NCI-H2227 (cell line): ENCODE data around the gene NCAPG2.
"Not testable (repeated sequence)": the region's sequence is repeated elsewhere in the genome, so short reads cannot be mapped to it uniquely, and the experiment has no call there.

Experiments used
- DNase-seq: peaks from one replicate; lab custom pipeline; 2025; ENCODE audit not compliant: unreplicated experiment; lab: John Stamatoyannopoulos, UW

NCAPG2 gene

GRCh38 chr7:158642149-158642548 lies 62.5 kb downstream of the NCAPG2 start:
- DNase-seq = no peak

GRCh38 chr7:158638001-158638400 lies 66.6 kb downstream of the NCAPG2 start:
- no peak for DNase-seq

GRCh38 chr7:158633055-158633956 lies 71.3 kb downstream of the NCAPG2 start:
- no peak for DNase-seq

GRCh38 chr7:158631574-158632195 lies 72.9 kb downstream of the NCAPG2 start:
- no peak for DNase-seq

- not testable (repeated sequence) for DNase-seq
Measured at GRCh38 chr7:158626289-158626688, 78.3 kb downstream of the NCAPG2 start.

- DNase-seq = no peak
Measured at GRCh38 chr7:158623241-158623640, 81.4 kb downstream of the NCAPG2 start.

- no peak for DNase-seq
Measured at GRCh38 chr7:158620839-158621441, 83.7 kb downstream of the NCAPG2 start.

- no peak for DNase-seq
Measured at GRCh38 chr7:158620418-158620817, 84.2 kb downstream of the NCAPG2 start.

- no peak for DNase-seq
Measured at GRCh38 chr7:158618745-158619140, 85.9 kb downstream of the NCAPG2 start.

- DNase-seq = no peak
Measured at GRCh38 chr7:158617737-158618128, 86.9 kb downstream of the NCAPG2 start.

- DNase-seq = no peak
Measured at GRCh38 chr7:158616050-158616449, 88.6 kb downstream of the NCAPG2 start.

- DNase-seq = no peak
Measured at GRCh38 chr7:158614700-158615099, 89.9 kb downstream of the NCAPG2 start.

GRCh38 chr7:158613481-158613880 lies 91.1 kb downstream of the NCAPG2 start:
- no peak for DNase-seq

- no peak for DNase-seq
Measured at GRCh38 chr7:158612546-158612945, 92.1 kb downstream of the NCAPG2 start.

GRCh38 chr7:158611541-158611940 lies 93.1 kb downstream of the NCAPG2 start:
- DNase-seq = no peak

GRCh38 chr7:158609313-158609974 lies 95.2 kb downstream of the NCAPG2 start:
- no peak for DNase-seq

- no peak for DNase-seq
Measured at GRCh38 chr7:158607563-158607962, 97.0 kb downstream of the NCAPG2 start.

GRCh38 chr7:158606671-158607424 lies 97.8 kb downstream of the NCAPG2 start:
- no peak for DNase-seq

- no peak for DNase-seq
Measured at GRCh38 chr7:158606129-158606528, 98.5 kb downstream of the NCAPG2 start.
